Left hindlimb (tissue), 1 donor: ENCODE measurements around the gene STAB1.
A peak's percentile ranks its signal among the peaks of the same experiment; 100 is the strongest.

Experiments used
- DNase-seq: peaks from one replicate; pipeline ENCODE4 v3.0.0-alpha.2; 2018

STAB1 gene

GRCh38 chr3:52458031-52458760 is 36.9 kb upstream of the STAB1 start:
- DNase-seq: no peak

DNA sequence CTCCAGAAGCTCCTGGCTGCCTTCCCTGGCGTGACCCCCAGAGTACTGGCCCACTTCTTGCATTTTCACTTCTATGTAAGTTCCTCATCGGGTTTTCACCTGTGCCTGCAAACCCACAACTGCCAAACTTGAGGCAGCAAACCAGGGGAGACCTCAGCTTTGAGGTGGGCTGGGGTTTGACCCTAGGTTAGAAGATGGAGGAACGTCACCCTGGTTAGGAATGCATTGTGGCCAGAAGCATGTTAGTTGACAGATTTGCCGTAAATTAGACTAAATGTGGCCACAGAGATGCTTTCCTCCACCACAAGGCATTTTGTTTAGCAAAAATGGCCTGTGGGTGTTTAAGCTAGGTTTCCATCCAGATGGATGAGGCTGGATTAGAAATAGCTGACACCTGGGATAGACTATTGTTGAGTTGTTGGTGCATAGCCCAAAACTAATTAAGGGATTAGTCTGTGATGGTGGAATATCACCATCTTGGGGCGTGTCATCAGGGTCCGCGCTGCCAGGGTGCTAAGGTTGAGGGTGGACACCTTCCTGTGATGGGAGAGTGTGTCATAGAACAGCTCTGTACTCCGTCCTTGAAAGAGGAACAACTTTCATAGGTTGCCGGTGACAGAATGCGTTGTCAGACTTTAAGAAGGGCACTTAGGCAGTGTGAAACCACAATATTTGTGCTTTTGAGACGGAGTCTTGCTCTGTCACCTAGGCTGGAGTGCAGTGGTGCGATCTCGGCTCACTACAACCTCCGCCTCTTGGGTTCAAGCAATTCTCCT is 36.2 kb upstream of the STAB1 start:
- DNase-seq: no peak

GRCh38 chr3:52461874-52462273 is 33.3 kb upstream of the STAB1 start:
- no peak for DNase-seq

DNA sequence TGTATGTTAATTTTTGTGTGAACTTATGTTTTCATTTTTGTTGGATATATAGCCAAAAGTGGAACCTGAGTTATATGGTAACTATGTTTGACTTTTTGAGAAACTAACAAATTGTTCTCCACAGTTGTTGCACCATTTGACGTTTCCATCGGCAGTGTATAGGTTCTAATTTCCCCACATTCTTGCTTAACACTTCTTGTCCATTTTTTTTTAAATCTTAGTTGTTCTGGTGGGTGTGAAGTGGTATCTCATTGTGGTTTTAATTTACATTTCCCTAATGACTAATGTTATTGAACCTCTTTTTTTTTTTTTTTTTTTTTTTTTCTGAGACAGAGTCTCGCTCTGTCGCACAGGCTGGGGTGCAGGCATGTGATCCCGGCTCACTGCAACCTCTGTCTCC is 31.7 kb upstream of the STAB1 start:
- no peak for DNase-seq

DNA sequence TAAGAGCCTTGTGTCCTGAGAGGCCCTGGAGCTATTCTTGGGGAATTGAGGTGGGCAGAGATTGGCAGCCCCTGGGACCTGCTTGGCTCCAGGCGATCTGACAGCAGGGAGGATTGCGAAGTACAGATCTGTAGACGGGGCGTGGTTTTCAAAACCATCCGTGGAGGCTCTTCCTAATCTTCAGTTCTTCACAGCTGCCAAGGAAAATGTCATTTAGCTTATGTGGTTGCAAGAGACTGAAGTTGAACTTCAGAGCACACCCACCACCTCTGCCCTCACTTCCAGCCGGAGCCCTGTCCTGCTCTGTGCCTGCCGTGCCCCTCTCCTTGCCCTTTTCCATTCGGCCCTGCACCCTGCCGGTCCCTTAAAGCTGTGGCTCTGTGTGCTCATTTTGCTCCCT is 26.8 kb upstream of the STAB1 start:
- DNase-seq: peak; percentile 23

DNA sequence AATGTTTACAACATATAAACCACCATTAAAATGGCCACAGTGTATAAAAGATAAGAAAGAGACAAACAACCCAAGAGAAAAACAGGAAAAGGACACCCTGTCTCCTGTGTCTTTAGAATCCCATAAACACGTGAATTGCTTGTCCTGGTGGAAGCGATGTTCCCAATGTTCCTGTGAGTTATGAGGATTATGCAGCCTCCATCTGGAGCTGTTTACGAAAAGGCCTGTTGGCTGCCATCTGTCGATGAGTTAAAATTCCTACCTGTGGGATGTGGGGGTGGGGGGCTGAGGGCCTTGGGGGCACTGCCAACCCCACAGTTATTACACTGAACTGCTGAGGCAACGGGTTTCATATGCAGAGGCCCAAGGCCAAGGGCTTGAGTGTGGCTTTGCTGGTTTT is 26.1 kb upstream of the STAB1 start:
- peak; percentile 28 for DNase-seq

DNA sequence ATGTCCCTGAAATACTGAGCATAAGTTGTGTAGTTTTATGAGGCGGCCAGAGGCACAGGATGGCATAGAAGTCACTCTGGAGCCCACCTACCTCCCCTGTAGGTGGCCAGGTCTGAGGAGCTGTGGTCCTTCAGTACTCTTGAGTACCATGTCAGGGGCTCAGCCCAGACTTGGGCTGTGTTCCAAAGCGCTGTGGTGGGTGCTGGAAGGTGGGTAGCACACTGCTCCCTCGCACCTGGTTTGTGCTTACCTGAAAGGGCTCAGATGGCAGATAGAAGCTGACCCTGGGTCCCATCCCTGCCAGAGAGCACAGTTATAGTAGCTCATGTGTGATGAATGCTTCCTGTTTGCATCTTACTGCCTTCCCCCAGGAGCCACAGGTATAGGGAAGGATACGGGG is 24.2 kb upstream of the STAB1 start:
- DNase-seq: no peak

DNA sequence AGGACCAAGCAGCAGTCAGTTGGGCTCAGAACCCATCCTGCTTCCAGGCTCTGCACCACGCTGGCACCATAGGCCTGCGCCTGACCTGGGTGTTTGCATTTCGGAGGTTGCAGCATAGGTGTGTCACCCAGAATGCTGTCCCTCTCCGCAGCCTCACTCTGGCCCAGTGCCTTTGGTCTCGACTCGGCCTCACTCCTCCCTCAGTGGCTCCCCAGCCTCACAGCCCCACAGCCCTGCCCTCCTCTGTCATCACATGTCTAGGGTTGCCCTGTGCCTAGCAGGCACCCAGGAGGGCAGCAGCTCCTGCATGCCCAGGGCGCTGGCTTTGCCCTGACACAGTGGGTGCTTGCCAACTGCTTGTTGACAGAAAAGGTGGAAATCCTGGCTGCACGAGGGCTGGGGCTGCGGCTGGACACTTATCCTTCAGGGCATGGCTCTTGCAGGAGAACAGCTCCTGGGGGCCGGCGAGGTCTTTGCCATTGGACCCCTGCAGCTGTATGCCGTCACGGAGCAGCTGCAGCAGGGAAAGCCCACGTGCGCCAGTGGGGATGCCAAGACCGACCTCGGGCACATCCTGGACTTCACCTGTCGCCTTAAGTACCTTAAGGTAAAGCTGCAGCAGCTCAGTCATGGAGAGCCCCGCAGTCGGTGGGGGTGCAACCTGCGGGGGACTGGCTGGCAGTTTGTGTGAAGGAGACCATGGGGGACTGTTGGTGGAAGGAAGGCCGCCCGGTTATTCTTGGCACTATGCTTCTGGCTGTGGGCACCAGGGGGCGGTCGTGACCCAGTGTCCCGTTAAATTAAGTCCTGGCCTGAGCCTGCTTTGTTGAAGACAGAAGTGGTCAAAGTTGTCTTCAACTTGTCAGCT is 23.5 kb upstream of the STAB1 start:
- peak; percentile 66 for DNase-seq

- DNase-seq: no peak
Measured at GRCh38 chr3:52472239-52473000, 22.7 kb upstream of the STAB1 start.

- no peak for DNase-seq
Measured at GRCh38 chr3:52473026-52473425, 22.1 kb upstream of the STAB1 start.

- DNase-seq: no peak
Measured at GRCh38 chr3:52477076-52477795, 17.9 kb upstream of the STAB1 start.

- DNase-seq: no peak
Measured at GRCh38 chr3:52477796-52478095, 17.4 kb upstream of the STAB1 start.

- no peak for DNase-seq
Measured at GRCh38 chr3:52479037-52479876, 15.9 kb upstream of the STAB1 start.

DNA sequence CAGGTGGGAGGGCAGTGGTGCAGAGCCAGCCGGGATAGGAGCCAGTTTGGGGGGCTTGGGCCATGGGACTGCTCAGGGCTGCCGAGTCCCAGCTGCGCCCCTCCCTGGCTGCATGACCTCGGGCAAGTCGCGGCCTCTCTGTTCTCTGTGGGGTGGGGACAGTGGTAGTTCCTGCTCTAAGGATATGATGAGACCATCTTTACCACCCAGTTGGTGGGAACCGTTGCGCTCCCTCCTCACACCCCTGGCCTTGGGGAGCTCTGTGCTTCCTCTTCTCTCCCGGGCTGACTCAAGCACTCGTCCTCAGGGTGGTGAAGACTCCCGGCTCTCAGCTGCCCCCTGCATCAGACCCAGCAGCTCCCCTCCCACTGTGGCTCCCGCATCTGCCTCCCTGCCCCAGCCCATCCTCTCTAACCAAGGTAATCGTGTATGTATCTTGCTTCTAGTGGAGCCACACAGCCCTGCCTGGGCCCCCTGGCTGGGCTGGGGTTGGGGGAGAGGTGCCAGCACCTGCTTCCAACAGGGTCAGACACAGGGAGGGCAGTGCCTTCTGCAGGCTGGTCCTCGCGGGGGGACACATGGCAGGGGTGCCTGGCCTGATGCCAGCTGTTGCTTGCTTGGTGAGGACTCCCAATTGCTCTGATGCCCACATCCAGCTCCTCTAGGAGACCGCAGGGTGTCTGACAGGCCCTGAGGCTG is 15.1 kb upstream of the STAB1 start:
- no peak for DNase-seq

DNA sequence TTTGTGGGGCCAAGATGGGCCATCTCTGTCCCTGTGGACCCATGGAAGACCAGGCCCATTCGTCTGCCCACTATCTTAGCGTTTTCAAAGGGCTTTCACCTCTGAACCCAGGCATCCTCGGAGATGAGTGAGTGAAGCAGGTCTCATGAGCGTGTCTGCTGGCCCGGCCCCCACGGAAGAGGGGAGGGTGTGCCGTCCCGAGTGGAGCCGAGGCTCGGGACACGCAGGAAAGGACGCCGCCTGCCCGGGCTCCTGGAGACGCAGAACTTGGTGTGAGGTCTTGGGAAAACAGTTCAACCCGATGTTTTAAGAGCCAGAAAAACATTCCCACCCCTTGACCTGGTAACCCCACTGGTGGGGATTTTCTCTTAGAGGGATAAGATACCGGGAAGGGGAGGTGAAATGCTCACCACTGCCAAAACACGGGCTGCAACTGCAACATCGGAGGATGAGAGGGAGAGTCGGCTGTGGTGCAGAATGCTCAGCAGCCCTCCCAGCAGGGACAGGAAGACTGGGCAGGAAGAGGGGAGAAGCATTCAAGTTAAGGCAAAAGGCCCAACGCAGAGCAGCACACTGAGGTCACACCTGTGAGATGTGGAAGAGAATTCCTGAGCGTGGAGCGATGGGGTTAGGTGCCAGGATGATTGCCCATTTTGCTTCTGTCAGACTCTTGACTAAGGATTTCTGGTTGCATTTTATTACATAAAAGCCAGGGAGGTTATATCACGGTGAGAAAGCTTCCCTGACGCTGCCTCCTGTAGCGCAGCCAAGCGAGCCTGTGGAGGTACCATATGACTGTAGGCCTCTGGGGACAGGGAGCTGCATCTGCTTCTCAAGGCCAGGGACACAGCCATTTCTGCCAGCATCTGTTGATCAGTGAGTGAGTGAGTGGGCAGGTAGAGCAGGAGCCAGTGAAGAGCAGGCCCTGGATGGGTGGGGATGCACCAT is 14.1 kb upstream of the STAB1 start:
- DNase-seq: no peak

DNA sequence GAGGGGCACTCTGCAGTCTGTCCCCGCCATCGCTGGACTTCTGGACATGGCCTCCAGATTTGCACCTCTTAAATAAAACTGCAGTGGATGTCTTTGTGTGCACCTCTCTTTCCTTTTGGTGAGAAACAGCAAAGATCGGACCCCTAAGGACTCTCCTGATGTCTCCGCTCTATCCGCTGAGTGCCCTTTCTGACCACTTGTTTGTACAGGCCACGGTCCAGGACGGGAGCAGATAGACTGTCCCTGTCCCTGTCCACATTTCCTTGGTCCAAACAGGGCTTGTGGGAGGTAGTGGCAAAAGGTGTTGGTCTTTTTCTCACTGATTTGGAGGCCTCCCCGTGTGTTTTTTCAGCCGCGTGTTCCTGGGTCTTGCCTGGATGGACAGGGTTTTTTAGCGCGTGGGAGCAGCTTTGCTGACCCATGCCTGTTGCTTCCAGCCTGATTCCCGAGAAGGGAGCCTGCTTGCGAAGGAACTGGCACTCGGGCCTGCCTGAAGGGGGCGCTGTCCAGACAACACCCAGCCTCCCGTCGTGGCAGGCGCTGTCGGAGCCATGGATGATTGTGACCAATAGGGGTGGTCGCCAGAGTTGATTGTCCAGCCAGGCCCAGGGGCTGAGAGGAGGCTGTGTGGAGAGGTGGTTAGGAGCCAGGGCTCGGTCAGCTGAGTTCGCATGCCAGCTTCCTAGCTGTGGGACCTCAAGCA is 13.2 kb upstream of the STAB1 start:
- DNase-seq: no peak

- DNase-seq: no peak
Measured at GRCh38 chr3:52483081-52483480, 12.1 kb upstream of the STAB1 start.

GRCh38 chr3:52483577-52484381 is 11.4 kb upstream of the STAB1 start:
- no peak for DNase-seq
